Neuron (in vitro differentiated cells): ENCODE data around the gene TGFB2.

Experiments
- H2AFZ ChIP-seq: one replicate; pipeline ENCODE4 v1.6.1; 2013; ENCODE audit warnings: low read depth, mild to moderate bottlenecking, inconsistent platforms, low read length, moderate library complexity
- H3K27me3 ChIP-seq: one replicate; pipeline ENCODE4 v1.6.1; 2013; ENCODE audit warnings: low read length; ENCODE audit not compliant: insufficient read depth
- H3K36me3 ChIP-seq: one replicate; pipeline ENCODE4 v1.6.1; 2013; ENCODE audit warnings: low read length; ENCODE audit not compliant: insufficient read depth
- H3K4me1 ChIP-seq: one replicate; pipeline ENCODE4 v1.6.1; 2013; ENCODE audit warnings: low read length; ENCODE audit not compliant: insufficient read depth
- H3K4me3 ChIP-seq: 2 replicates; pipeline ENCODE4 v1.5.1; 2013; ENCODE audit warnings: mild to moderate bottlenecking, low read length, moderate library complexity
- H3K9me3 ChIP-seq: one replicate; pipeline ENCODE4 v1.6.1; 2013; ENCODE audit warnings: low read length

Gene TGFB2

DNA sequence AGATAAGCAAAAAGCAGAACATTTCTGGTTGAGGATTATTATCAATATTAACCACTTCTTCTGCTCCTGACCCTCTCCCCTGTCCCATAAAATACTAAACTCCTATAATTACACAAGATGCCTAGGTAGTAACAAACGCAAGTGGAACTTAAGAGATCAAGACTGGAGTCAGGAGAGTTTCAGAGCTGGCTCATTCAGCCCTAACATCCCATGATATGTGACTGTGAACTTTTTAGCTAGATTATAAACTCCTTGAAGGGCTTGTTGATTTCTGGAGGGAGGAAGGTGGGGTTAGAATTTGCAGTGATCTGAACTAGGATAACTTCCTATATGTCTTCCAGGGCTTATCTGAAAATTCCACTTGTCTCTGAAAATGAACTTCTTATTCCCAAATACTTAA is 130.6 kb downstream of the TGFB2 start:
- Histone ChIP-seq H3K4me3 (no peak overlapping the region), H2AFZ (no peak overlapping the region), H3K4me1 (peaks cover 5% of the 10 kb centered on the region)

GRCh38 chr1:218476385-218476784 is 131.2 kb downstream of the TGFB2 start:
- H3K4me1 ChIP-seq: peaks cover 5% of the 10 kb centered on the region

More for the DNA sequence above, 130.6 kb downstream of the TGFB2 start:
- Histone ChIP-seq H3K27me3 (no peaks in the 10 kb centered on the region), H3K36me3 (no peaks in the 10 kb centered on the region), H3K9me3 (no peaks in the 10 kb centered on the region)

GRCh38 chr1:218478336-218478735 is 133.2 kb downstream of the TGFB2 start:
- Histone ChIP-seq H2AFZ (no peak overlapping the region), H3K9me3 (no peaks in the 10 kb centered on the region), H3K4me3 (no peak overlapping the region), H3K36me3 (no peaks in the 10 kb centered on the region), H3K4me1 (peaks cover 5% of the 10 kb centered on the region), H3K27me3 (no peaks in the 10 kb centered on the region)

More at GRCh38 chr1:218476385-218476784, 131.2 kb downstream of the TGFB2 start:
- Histone ChIP-seq H3K9me3 (no peaks in the 10 kb centered on the region), H3K4me3 (no peak overlapping the region), H3K27me3 (no peaks in the 10 kb centered on the region), H2AFZ (no peak overlapping the region), H3K36me3 (no peaks in the 10 kb centered on the region)

DNA sequence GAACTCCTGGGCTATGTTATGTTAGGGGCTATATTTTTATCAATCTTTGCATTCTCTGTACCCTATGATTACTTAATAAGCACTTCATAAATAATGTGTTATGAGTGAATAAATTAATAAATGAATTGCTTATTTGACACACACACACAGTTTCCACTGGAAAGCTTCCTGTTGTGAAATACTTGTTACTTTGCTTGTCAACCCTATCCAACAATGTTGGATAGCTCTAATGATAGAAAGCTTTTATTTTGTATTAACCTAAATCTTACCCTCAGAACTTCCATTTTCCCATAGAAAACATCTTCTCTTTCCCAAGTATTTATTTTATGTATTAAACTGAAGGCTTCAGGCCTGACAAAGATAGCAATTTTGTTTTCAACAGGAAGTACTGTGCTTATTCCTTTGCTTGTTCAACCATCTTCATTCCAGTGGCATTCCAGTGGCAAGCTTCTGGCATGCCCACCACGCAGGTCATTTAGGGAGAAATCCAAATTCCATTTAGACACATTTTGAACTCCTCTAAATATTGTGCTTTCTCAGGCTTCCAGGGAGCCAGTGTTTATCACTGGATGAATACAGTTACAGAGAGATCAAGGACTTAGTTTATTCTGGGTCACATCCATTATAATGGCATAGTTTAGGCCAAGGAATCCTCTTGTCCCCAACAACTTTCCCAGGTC is 134.4 kb downstream of the TGFB2 start:
- H3K27me3 ChIP-seq: no peaks in the 10 kb centered on the region
- no peak overlapping the region for H2AFZ ChIP-seq
- H3K4me1 ChIP-seq: peaks cover 5% of the 10 kb centered on the region
- H3K4me3 ChIP-seq: no peak overlapping the region
- no peaks in the 10 kb centered on the region for H3K9me3 ChIP-seq
- H3K36me3 ChIP-seq: no peaks in the 10 kb centered on the region

DNA sequence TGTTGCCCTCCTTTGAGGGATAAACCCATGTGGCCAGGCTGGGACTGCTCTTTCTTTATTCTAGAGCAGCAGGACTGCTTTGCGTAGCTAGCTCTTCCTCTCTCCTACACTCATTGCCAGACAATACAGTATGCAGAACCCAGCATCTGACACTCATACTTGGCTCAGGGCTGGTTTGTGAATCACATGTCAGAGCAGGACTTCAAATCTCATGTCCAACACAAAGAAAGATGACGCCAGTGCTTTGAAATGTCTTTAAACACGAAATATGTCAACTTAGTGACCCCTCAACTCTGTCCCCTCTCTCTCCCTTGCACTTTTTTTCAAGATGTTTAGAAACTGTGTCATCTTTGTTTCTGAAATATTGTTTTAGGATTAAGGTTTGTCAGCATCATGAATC is 135.0 kb downstream of the TGFB2 start:
- Histone ChIP-seq H3K27me3 (no peaks in the 10 kb centered on the region), H2AFZ (no peak overlapping the region)

GRCh38 chr1:218480588-218481099 is 135.5 kb downstream of the TGFB2 start:
- no peak overlapping the region for H2AFZ ChIP-seq

More for the DNA sequence above, 135.0 kb downstream of the TGFB2 start:
- Histone ChIP-seq H3K4me1 (peaks cover 5% of the 10 kb centered on the region), H3K4me3 (no peak overlapping the region), H3K36me3 (no peaks in the 10 kb centered on the region), H3K9me3 (no peaks in the 10 kb centered on the region)

DNA sequence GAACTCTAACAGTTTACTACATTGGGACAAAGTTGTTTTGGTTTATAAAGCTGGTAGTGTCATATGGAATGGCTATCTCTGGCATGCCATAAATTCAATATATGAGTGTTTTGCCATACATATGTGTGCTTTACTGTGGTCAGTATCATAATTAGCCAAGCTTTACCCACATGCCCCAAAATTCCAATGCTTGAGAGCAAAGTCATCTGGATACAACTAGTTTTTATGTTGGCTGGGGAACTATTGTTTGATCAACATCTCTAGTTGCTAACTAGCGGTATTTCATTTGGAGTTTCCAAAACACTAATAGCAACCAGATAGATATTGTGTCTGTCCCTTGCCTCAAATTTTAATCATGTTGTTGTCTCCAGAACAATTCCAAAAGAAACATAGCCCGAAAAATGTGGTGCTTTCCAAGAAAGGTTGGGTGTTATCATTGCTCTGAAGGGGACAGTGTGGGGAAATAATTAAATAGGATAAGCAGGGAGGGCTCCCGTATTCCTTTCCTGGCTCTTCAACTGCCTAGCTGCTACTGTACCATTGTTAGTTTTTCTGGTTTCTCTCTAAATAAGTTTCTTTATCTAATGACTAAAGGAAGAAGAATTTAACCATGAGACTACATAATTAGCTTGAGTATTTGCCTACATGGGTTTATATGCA is 136.1 kb downstream of the TGFB2 start:
- Histone ChIP-seq H3K27me3 (no peaks in the 10 kb centered on the region), H2AFZ (no peak overlapping the region), H3K36me3 (no peaks in the 10 kb centered on the region), H3K9me3 (no peaks in the 10 kb centered on the region), H3K4me3 (no peak overlapping the region), H3K4me1 (peaks cover 5% of the 10 kb centered on the region)

More at GRCh38 chr1:218480588-218481099, 135.5 kb downstream of the TGFB2 start:
- H3K36me3 ChIP-seq: no peaks in the 10 kb centered on the region
- no peaks in the 10 kb centered on the region for H3K27me3 ChIP-seq
- H3K9me3 ChIP-seq: no peaks in the 10 kb centered on the region
- H3K4me3 ChIP-seq: no peak overlapping the region
- peaks cover 5% of the 10 kb centered on the region for H3K4me1 ChIP-seq

- Histone ChIP-seq H3K27me3 (no peaks in the 10 kb centered on the region), H3K9me3 (no peaks in the 10 kb centered on the region), H2AFZ (no peak overlapping the region), H3K4me3 (no peak overlapping the region), H3K4me1 (peaks cover 5% of the 10 kb centered on the region), H3K36me3 (no peaks in the 10 kb centered on the region)
These were observed 137.5 kb downstream of the TGFB2 start for GRCh38 chr1:218482683-218483082.

DNA sequence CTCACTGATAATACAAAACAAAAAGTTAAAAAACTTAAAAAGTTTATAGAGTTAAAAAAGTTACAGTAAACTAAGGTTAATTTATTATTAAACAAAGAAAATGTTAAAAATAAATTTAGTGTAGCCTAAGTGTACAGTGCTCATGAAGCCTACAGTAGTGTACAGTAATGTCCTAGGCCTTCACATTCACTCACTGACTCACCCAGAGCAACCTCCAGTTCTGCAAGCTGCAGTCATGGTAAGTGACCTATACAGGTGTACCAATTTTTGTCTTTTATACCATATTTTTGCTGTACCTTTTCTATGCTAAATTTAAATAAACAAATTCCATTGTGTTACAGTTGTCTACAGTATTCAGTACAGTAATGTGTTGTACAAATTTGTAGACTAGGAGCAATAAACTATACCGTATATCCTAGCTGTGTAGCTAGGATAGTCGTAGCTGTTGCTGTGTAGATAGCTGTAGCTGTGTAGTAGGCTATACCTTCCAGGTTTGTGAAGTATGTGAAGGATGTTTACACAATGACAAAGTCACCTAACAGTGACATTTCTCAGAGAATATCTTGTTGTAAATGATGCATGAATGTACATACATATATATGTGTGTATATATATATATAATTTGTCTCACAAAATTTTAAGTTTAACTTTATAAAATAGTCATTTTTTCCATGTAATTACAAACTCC is 140.2 kb downstream of the TGFB2 start:
- Histone ChIP-seq H2AFZ (no peak overlapping the region), H3K36me3 (no peaks in the 10 kb centered on the region), H3K4me1 (peaks cover 4% of the 10 kb centered on the region), H3K4me3 (no peak overlapping the region), H3K9me3 (no peaks in the 10 kb centered on the region), H3K27me3 (no peaks in the 10 kb centered on the region)

DNA sequence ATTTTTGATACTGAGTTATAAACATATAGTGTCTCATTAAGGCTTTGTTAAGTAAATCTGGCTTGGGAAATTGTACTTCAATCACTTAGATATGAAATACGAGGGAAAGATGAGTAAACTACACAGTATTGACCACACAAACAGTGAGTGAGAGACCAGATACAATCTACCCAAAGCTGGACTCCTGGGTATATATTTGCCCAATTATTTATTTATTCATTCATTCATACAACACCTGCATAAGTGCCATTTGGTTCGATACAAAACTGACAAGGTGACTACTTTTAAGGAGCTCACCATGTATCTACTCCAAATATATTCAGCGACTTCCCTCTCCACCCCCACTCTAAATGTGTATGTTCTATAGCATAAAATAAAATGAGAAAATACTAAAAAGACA is 143.4 kb downstream of the TGFB2 start:
- Histone ChIP-seq H3K27me3 (no peaks in the 10 kb centered on the region), H2AFZ (no peak overlapping the region), H3K4me3 (no peak overlapping the region), H3K36me3 (no peaks in the 10 kb centered on the region), H3K4me1 (peaks cover 4% of the 10 kb centered on the region), H3K9me3 (no peaks in the 10 kb centered on the region)

GRCh38 chr1:218488986-218489385 is 143.8 kb downstream of the TGFB2 start:
- Histone ChIP-seq H3K36me3 (no peaks in the 10 kb centered on the region), H3K27me3 (no peaks in the 10 kb centered on the region), H3K9me3 (no peaks in the 10 kb centered on the region), H3K4me3 (no peak overlapping the region), H2AFZ (no peak overlapping the region), H3K4me1 (peaks cover 6% of the 10 kb centered on the region)

DNA sequence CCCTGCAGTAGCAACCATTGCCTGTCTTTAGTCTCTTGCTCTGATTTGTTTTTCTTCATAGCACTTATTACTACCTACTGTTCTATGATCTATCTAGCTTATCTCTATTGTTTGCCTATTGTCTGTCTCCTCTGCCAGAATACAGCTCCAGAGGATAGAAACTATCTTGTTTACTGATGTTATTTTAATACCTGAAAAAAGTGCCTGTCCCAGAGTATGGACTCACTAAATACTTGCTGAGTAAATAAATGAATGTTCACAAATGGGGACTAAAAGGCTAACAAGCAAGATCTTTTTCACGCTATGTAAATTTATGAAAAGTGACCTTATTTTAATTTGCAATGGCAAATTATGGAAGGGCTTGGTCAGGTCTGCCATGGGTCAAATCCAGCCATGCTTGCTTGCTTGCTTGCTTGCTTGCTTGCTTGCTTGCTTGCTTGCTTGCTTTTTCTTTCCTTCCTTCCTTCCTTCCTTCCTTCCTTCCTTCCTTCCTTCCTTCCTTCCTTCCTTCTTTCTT is 145.3 kb downstream of the TGFB2 start:
- Histone ChIP-seq H3K27me3 (no peaks in the 10 kb centered on the region), H3K9me3 (no peaks in the 10 kb centered on the region), H3K4me1 (peaks cover 21% of the 10 kb centered on the region), H2AFZ (peak overlapping the region; percentile 22), H3K36me3 (no peaks in the 10 kb centered on the region), H3K4me3 (no peak overlapping the region)

DNA sequence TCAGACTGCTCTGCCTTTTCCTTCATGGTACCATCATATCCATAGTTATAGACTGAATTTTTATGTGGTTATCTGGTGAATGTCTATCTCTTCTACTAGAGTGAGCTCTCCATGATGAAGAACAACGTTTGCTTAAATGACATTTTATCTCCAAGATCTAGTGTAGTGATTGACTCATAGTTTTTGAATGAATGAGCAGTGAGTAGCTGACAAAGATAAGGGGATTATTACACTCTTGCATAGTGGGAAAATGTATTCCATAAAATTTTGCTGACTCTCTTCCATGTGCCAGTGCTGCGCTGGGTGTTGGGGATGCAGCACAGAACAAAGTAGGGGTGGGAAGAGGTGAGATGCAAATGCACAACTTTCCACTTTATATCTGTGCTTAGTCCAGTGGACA is 147.7 kb downstream of the TGFB2 start:
- Histone ChIP-seq H3K27me3 (no peaks in the 10 kb centered on the region), H2AFZ (no peak overlapping the region), H3K4me3 (no peak overlapping the region), H3K9me3 (no peaks in the 10 kb centered on the region), H3K36me3 (no peaks in the 10 kb centered on the region), H3K4me1 (peaks cover 27% of the 10 kb centered on the region)
